ENCODE measurements around the gene GANC. TPM values are rescaled to one million over a fixed set of nuclear protein-coding genes. Genes with fewer than 3 reads are reported as not detected.

GANC gene
- total and polyA plus RNA-seq, 2 experiments from 2014 or later = 7.4 to 12.6 TPM

- H2AFZ ChIP-seq = no peak overlapping the region
- H3K27me3 ChIP-seq (ENCODE audit: insufficient read depth) = no peaks in the 10 kb centered on the region
- no peaks in the 10 kb centered on the region for H4K20me1 ChIP-seq (replicated peaks; ENCODE audit: insufficient read depth)
- no peaks in the 10 kb centered on the region for H3F3A ChIP-seq (replicated peaks; ENCODE audit: low read depth)
- no peak for ATAC-seq
- H3K36me3 ChIP-seq (ENCODE audit: insufficient read depth) = no peaks in the 10 kb centered on the region
- no peak overlapping the region for H3K4me3 ChIP-seq
- H3K4me1 Mint-ChIP-seq = no peaks in the 10 kb centered on the region
- H3K27me3 Mint-ChIP-seq (ENCODE audit: insufficient read depth, low read depth, poor library complexity) = peaks cover 2% of the 10 kb centered on the region
- TF ChIP-seq, protein P1, sequence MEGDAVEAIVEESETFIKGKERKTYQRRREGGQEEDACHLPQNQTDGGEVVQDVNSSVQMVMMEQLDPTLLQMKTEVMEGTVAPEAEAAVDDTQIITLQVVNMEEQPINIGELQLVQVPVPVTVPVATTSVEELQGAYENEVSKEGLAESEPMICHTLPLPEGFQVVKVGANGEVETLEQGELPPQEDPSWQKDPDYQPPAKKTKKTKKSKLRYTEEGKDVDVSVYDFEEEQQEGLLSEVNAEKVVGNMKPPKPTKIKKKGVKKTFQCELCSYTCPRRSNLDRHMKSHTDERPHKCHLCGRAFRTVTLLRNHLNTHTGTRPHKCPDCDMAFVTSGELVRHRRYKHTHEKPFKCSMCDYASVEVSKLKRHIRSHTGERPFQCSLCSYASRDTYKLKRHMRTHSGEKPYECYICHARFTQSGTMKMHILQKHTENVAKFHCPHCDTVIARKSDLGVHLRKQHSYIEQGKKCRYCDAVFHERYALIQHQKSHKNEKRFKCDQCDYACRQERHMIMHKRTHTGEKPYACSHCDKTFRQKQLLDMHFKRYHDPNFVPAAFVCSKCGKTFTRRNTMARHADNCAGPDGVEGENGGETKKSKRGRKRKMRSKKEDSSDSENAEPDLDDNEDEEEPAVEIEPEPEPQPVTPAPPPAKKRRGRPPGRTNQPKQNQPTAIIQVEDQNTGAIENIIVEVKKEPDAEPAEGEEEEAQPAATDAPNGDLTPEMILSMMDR (conservative IDR thresholded peaks at IDR 0.05; ENCODE audit: low read depth in 2 of 2) = peak; percentile 22 to 31; a peak in 2 of 4 replicates
- no peak for TF ChIP-seq STAT1 (IDR thresholded peaks at IDR 0.05; ENCODE audit: unreplicated experiment)
- no peak for TF ChIP-seq ETS1 (IDR thresholded peaks at IDR 0.05)
- TF ChIP-seq CREB1 (CRISPR knock-in tag; IDR thresholded peaks at IDR 0.05; ENCODE audit: low read depth) = no peak
- TF ChIP-seq ZNF462 (CRISPR knock-in tag; IDR thresholded peaks at IDR 0.05) = no peak
- no peak for TF ChIP-seq EZH2 (IDR thresholded peaks at IDR 0.05; ENCODE audit: low read depth, unreplicated experiment)
- TF ChIP-seq ZNF114 (CRISPR knock-in tag; IDR thresholded peaks at IDR 0.05) = no peak
- DNase-seq (ENCODE audit: low spot score) = peak; percentile 33
- H3K4me1 ChIP-seq (ENCODE audit: insufficient read depth) = no peaks in the 10 kb centered on the region
- H3K27ac ChIP-seq (ENCODE audit: low read depth) = no peak overlapping the region
- peaks cover 20% of the 10 kb centered on the region for H3K9me3 Mint-ChIP-seq
- H3K4me2 ChIP-seq = no peak overlapping the region
- peaks cover 11% of the 10 kb centered on the region for H3K36me3 Mint-ChIP-seq (ENCODE audit: low read depth)
- H3K4me3 Mint-ChIP-seq = no peak overlapping the region
- no peak overlapping the region for H3K27ac Mint-ChIP-seq
- no peaks in the 10 kb centered on the region for H3K79me2 ChIP-seq (replicated peaks; ENCODE audit: insufficient read depth)
- peaks cover 11% of the 10 kb centered on the region; the same call in 1 of the 2 replicates for H3K9me2 ChIP-seq (ENCODE audit: insufficient read depth)
These were observed 98.1 kb downstream of the GANC start for GRCh38 chr15:42371096-42371495.

Measured in GM23338 (cell line).